ENCODE results near the gene GPATCH2L.

GPATCH2L gene

DNA sequence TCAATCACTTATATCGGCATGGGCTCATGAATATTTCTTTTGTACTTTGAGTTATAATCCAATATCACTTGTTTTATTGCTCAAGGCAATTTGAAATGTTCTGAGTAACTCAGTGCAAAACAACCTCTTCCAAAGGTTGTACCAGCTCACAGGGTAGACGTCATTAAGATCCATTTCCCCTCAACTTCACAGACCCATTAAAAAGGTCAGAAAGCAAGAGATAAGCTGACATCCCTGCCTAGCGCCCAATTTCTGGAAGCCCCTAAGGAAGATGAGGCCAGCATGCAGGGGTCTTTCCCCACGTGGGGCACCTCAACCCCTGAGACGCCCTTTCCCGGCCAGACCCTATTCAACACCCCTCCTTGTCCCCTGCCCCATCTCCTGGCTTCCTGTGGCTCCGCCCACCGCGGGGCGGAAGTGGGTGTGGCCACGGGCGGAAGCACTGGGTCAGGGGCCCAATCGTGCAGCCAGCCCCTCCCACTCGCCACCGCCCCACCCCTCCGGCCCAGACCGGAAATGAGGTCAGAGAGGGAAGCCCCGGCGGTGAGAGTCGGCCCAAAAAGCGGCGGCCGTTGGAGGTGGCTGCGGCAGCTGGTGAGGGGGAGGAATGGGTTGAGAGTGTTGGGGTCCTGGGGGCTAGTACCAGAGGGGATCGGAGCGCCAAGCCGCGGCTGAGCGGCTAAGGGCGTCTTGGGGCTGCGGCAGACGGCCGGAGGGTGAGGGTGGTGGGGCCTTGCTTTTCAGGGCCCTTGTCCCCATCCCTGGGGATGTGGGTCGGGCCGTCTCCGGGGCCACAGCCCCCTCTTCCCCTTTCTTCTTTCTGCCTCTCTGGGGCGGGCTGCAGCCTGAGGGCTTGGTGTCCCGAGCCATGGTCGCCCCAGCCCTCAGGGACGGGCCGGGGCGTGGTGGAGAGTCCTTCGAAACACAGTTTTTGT lies at the start of gene GPATCH2L:
GPATCH2L (plus strand) TSS at position 525 of the 935 bp plus-strand sequence. CDS start 2,442 bp downstream, outside the sequence.
- peak; percentile 98 to 99 for DNase-seq (ENCODE audit: low read depth in 1 of 2, low spot score in 1 of 2)

DNA sequence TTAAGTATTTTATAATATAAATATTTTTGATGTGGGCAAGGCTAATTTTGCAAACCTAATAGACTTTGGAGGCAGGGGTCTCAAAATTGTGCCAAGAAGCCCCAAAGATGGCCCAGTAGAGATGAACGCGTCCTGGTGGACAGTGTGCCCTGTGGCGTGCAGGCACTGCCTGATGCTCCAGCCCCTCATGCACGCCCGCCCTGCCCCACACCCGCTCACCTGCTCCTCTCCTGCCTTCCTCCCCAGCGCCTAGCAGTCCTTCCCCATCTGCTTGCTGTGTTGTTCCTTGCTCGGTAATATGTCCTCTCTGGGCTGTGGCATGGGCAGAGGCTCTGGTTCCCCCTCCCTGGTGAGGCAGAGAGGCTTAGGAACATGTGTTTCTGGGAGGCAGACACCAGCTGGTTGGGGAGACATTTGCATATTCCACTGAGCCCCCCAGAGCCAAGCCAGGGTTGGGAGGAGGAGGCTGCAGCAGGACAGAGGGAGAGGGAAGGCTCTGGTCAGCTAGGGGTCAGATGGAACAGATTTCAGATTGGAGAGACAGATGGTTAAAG lies 46.8 kb upstream of the GPATCH2L start:
- no peak for DNase-seq (ENCODE audit: low read depth in 1 of 2, low spot score in 1 of 2)

- no peak for DNase-seq (ENCODE audit: low read depth in 1 of 2, low spot score in 1 of 2)
These were observed 45.5 kb upstream of the GPATCH2L start for GRCh38 chr14:76106188-76106587.

DNA sequence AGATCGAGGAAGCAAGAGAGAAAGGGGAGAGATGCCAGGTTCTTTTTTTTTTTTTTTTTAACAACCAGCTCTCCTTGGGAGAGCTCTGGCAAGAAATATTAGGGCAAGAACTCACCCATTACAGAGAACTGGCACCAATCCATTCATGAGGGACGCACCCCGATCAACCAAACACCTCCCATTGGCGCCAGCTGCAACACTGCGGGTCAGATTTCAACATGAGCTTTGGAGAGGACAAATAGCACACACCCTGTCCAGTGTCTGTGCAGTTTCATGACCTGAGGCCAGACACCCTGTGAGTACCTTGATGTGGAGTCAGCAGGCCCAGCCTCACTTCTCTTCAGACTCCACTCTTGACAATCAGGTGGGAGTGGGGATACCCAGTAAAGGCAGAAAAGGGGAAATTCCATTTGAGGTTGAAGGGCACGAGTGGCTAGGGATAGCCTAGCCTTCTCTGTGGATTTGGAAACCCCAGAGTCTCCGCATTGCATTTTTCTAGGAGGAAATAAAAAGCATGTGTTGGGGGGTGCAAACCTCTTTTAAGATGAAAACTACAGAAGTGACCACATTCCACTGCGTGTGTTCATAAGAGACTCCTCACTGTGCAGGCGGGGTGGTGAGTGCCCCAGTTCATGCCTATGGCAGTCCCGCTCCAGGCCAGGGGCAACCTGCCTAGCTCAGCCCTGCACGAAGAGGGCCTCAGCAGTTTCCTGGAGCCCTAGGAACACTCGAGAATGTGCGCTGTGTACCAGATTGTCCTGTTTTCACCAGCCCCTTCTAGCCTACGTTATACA lies 42.4 kb upstream of the GPATCH2L start:
- no peak for DNase-seq (ENCODE audit: low read depth in 1 of 2, low spot score in 1 of 2)

DNA sequence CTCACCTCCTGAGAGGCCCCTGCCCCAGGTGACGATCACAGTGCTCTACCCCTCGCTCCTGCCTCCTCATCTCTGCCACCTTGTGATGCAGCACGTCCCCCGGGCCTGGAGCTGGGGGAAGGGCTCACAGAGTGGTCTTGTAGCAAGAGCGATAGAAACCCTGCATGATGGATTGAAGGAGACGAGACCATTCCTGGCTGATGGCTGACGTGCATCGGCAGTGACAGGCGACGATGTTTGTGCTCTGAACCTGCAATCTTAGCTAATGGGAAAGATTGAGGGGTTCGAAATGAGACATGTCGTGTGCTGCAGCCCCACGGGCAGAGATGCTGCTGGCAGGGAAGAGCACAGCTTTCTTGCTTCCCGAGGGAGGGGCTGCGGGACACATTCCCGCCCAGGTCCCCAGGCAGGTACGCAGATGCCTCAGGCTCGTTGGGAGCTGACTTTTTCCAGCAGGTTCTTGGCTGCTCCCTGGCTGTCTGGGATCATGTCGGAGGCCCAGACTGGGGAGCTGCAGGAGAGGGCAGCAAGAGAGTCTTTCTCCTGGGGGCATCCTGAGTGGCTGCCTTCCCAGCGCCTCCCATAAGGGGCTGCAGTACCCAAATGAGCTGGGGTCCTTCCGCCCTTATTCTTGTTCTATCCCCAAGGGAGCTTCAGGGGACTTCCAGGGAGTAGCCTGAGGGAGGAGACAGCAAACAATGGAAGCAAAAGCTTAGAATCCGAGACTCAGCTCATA lies 38.7 kb upstream of the GPATCH2L start:
- no peak for DNase-seq (ENCODE audit: low read depth in 1 of 2, low spot score in 1 of 2)

- DNase-seq (ENCODE audit: low read depth in 1 of 2, low spot score in 1 of 2) = no peak
These were observed 38.0 kb upstream of the GPATCH2L start for GRCh38 chr14:76113691-76114090.

- no peak for DNase-seq (ENCODE audit: low read depth in 1 of 2, low spot score in 1 of 2)
These were observed 36.7 kb upstream of the GPATCH2L start for GRCh38 chr14:76115010-76115422.

DNA sequence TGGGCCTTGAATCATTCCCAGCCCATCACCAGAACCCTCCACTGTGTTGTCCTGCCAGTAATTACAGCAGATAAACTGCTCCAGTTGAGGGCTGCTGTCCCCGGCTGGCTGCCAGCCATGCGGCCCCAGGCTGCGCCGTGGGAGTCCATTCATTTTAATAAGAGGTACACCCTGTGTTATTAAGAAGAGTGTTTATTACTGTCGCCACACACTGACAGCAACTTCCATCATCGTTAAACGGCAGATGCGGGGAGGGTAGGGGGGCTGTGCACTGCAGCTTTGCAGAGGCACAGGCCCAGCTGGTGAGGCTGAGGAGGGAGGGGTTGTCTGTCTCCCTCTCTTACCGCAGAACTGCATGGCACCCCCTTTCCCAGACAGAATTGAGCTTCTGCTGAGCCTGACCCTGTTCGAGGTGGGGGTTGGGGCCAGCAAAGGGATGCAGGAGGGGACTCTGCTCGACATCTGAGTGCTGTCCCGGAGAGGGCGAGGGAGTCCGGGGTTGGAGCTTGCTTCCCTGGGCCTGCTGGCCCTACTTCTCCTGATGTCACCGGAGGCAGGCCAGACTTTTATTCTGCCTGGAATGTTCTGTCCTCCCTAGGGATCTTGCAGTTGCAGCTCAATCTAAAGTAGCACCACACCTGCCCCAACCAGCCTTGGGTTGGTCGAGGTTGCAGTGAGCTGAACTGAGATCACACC lies 33.8 kb upstream of the GPATCH2L start:
- no peak for DNase-seq (ENCODE audit: low read depth in 1 of 2, low spot score in 1 of 2)

GRCh38 chr14:76118594-76118993 lies 33.1 kb upstream of the GPATCH2L start:
- DNase-seq (ENCODE audit: low read depth in 1 of 2, low spot score in 1 of 2) = no peak

GRCh38 chr14:76121089-76121748 lies 30.5 kb upstream of the GPATCH2L start:
- no peak for DNase-seq (ENCODE audit: low read depth in 1 of 2, low spot score in 1 of 2)

DNA sequence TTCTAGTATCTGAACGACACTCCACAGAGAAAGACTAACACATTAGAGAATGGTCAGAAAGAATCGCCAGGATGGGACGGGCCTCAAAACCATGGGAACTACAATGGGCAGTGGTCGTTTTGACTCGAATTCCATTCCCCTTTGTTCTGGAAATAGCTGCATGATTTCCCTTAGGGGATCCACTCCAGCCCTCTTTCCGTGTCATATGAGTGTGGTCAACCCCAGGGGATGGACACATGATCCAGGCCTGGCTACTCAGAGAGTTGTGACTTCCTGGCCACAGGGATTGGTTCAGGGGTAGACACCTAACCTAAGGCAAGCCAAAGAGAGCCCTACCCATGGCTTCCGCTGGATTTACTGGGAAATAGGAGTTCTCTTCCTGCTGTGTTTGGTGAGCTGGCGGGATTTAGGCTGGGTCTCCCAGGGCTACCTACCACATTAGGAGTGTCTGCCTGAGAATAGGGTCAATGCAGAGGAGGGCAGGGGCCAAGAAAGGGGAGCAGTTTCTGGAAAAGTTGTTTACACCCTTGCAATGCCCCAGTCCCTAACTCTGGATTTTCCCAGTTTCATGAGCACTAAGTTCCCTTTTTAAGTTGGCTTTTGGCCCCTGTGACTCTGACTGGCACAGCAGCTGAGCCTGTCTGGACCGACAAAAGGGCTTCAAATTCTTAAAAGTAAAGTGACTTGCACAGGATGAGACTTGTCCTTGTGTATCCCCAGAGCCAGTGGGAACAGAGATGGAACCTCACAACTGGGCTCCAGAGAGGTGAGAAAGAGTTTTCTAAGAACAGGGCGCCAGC lies 28.1 kb upstream of the GPATCH2L start:
- DNase-seq (ENCODE audit: low read depth in 1 of 2, low spot score in 1 of 2) = no peak

- no peak for DNase-seq (ENCODE audit: low read depth in 1 of 2, low spot score in 1 of 2)
These were observed 26.2 kb upstream of the GPATCH2L start for GRCh38 chr14:76125511-76125910.

DNA sequence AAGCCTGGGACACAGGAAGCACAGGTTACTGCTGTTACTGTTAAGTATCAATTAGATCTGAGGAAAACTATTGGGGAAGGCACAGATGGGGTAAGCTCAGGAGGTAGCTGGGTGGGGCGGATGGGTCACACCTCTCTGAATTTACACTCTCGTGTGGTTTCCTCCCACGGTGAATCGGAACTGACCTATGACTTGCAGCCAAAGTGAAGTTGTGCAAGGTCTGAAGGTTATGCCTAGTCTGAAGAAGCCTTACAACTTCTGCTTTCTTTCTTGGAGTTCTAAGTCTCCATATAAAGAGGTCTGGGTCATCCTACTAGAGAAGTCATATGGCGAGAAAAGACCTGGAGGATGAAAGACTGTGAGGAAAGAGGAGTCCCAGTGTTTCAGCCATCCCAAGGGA lies 25.6 kb upstream of the GPATCH2L start:
- no peak for DNase-seq (ENCODE audit: low read depth in 1 of 2, low spot score in 1 of 2)

DNA sequence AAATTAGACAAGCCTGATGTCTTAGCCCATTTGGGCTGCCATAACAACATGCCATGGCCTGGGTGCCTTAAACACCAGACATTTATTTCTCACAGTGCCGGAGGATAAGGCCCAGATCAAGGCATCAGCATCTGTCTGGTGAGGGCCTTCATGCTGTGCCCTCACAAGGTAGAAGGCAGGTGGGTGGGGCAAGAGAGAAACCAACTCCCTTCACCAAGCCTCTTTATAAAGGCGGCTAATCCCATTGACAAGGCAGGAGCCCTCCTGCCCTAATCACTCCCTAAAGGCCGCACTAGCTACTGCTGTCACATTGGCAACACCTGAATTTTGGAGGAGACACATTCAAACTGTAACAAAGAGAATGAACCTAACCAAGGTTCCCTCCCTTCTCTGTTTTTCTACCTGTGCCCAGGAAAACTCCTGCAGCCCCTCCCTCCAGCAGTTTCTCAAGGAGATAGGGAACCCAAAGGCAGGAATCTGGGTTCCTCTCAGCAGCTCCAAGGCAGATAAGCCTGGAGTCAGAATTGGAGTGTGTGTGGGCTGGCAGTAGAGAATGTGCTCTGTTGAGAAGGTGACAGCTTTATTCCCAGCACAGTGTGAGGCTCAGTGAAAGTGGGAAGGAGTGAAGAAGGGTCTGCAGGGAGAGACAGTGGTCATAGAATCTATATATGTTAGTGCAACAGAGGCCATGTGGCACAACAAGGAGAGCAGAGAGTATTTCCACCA lies 21.7 kb upstream of the GPATCH2L start:
- no peak for DNase-seq (ENCODE audit: low read depth in 1 of 2, low spot score in 1 of 2)

DNA sequence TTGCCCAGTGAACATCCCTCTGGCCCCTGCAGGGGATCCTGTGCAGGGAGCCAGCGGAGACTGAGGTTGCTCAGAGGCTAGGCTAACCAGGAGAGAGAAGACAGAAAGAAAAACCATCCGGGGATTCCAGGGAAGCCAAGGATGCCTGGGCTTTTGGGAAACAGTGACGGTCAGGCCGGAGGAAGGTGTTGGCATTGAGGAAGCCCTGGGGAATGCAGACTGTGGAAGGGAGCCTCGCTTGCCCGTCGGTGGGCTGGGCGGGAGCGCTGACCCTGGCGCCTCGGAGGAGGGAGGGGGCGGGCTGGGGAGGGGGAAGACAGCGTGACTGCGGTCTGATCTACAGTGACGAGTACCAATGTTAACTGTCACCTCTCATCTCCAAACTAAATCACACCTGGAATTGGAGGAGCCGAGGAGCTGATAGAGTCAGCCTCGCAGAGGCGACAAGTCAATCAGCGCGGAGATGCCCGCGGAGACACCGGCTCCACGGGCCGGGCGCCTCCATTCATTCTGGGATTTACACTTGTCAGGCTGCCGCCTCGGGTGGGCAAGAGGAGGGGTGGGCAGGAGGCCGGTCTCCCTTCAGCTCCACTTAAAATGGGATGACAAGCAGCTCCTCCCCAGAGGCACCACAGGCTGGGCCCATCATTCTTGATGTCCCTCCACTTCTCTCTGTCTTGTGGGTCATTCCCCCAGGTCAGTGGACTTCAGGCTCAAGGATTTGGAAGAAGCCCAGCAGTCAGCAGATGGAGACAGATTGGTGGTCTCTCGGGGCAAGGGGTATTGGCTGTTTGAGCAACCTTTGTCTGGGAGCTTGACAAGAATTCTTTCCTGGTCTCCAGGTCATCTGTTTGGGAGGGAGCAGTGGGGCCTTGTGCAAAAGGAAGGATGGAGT lies 20.4 kb upstream of the GPATCH2L start:
- no peak for DNase-seq (ENCODE audit: low read depth in 1 of 2, low spot score in 1 of 2)

GRCh38 chr14:76133103-76133502 lies 18.6 kb upstream of the GPATCH2L start:
- no peak for DNase-seq (ENCODE audit: low read depth in 1 of 2, low spot score in 1 of 2)

DNA sequence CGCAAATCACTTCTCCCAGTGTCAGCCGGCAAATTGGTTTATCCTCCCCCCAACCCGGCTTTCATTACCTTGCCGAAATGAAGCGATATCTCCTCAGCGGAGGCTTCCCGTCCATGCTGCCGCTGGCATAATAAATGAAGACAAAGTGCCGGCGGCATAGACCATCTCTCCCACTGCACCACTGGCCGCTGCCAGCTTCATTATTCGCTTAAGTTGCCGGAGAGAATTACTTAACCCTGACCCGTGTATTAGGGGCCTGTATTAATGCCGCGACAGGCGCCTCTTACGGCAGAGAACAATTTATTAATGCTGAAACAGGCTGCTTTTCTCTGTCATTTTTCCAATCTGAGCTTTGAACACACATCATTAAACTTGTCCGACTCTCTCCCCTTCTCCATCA lies 17.5 kb upstream of the GPATCH2L start:
- DNase-seq (ENCODE audit: low read depth in 1 of 2, low spot score in 1 of 2) = no peak

Data from activated CD4-positive, alpha-beta T cell treated with anti-CD3 and anti-CD28 coated beads, Interleukin-2, amount 50 U/mL, for 24 hours (primary cell).